ENCODE data around the gene CDC42BPG. TPM values are rescaled to one million over a fixed set of nuclear protein-coding genes. Genes with fewer than 3 reads are reported as not detected.

Gene CDC42BPG
- total RNA-seq, 2 donors from 2014 or later: 17.2 to 24.0 TPM

GRCh38 chr11:64891880-64892279 lies 47.4 kb upstream of the CDC42BPG start:
- intact Hi-C loops (cut with DNase I): no loop called here
- H3K27me3 ChIP-seq (replicated peaks; ENCODE audit: insufficient read depth): no peaks in the 10 kb centered on the region
- no peak overlapping the region for H3K27ac ChIP-seq
- no peaks in the 10 kb centered on the region for H3K4me1 ChIP-seq (replicated peaks)
- TF ChIP-seq CTCF (IDR thresholded peaks at IDR 0.05): no peak
- no peak for TF ChIP-seq POLR2A (IDR thresholded peaks at IDR 0.05)
- no peak for TF ChIP-seq POLR2AphosphoS5 (IDR thresholded peaks at IDR 0.05)
- H3K36me3 ChIP-seq: no peaks in the 10 kb centered on the region
- H3K4me3 ChIP-seq: no peak overlapping the region
- no peak for DNase-seq (ENCODE audit: low spot score)
- 81% methylated on average over 5 of the region's 5 CpGs for WGBS
- H3K9me3 ChIP-seq: no peaks in the 10 kb centered on the region

- TF ChIP-seq POLR2A (IDR thresholded peaks at IDR 0.05) (no peak), CTCF (IDR thresholded peaks at IDR 0.05) (no peak), POLR2AphosphoS5 (IDR thresholded peaks at IDR 0.05) (no peak)
- 81% methylated on average over 25 of the region's 25 CpGs for WGBS
- Histone ChIP-seq H3K27ac (no peak overlapping the region), H3K9me3 (no peaks in the 10 kb centered on the region), H3K27me3 (replicated peaks; ENCODE audit: insufficient read depth) (no peaks in the 10 kb centered on the region), H3K36me3 (no peaks in the 10 kb centered on the region), H3K4me1 (replicated peaks) (no peaks in the 10 kb centered on the region), H3K4me3 (no peak overlapping the region)
- DNase-seq (ENCODE audit: low spot score): no peak
- intact Hi-C loops (cut with DNase I): no loop called here
Observed at GRCh38 chr11:64891215-64891848, 46.9 kb upstream of the CDC42BPG start.

- no peak for DNase-seq (ENCODE audit: low spot score)
- WGBS: 88% methylated on average over 7 of the region's 7 CpGs
- H3K4me3 ChIP-seq: no peak overlapping the region
- no peaks in the 10 kb centered on the region for H3K36me3 ChIP-seq
- no peak for TF ChIP-seq POLR2AphosphoS5 (IDR thresholded peaks at IDR 0.05)
- H3K4me1 ChIP-seq (replicated peaks): no peaks in the 10 kb centered on the region
- no peaks in the 10 kb centered on the region for H3K27me3 ChIP-seq (replicated peaks; ENCODE audit: insufficient read depth)
- H3K27ac ChIP-seq: no peak overlapping the region
- intact Hi-C loops (cut with DNase I): no loop called here
- H3K9me3 ChIP-seq: no peaks in the 10 kb centered on the region
Observed at GRCh38 chr11:64890522-64890939, 46.1 kb upstream of the CDC42BPG start.

- DNase-seq (ENCODE audit: low spot score): no peak
- Histone ChIP-seq H3K27me3 (replicated peaks; ENCODE audit: insufficient read depth) (no peaks in the 10 kb centered on the region), H3K9me3 (no peaks in the 10 kb centered on the region), H3K4me1 (replicated peaks) (no peaks in the 10 kb centered on the region), H3K36me3 (no peaks in the 10 kb centered on the region), H3K27ac (no peak overlapping the region), H3K4me3 (no peak overlapping the region)
- intact Hi-C loops (cut with DNase I): no loop called here
- 76% methylated on average over 8 of the region's 9 CpGs for WGBS
- TF ChIP-seq POLR2A (IDR thresholded peaks at IDR 0.05): no peak
- no peak for TF ChIP-seq CTCF (IDR thresholded peaks at IDR 0.05)
- TF ChIP-seq POLR2AphosphoS5 (IDR thresholded peaks at IDR 0.05): no peak
Observed at GRCh38 chr11:64888729-64889511, 44.5 kb upstream of the CDC42BPG start.

- no peak for DNase-seq (ENCODE audit: low spot score)
- Histone ChIP-seq H3K36me3 (no peaks in the 10 kb centered on the region), H3K4me3 (no peak overlapping the region), H3K27me3 (replicated peaks; ENCODE audit: insufficient read depth) (no peaks in the 10 kb centered on the region), H3K4me1 (replicated peaks) (no peaks in the 10 kb centered on the region), H3K27ac (no peak overlapping the region), H3K9me3 (no peaks in the 10 kb centered on the region)
- no peak for TF ChIP-seq POLR2AphosphoS5 (IDR thresholded peaks at IDR 0.05)
- TF ChIP-seq POLR2A (IDR thresholded peaks at IDR 0.05): no peak
- TF ChIP-seq CTCF (IDR thresholded peaks at IDR 0.05): no peak
- intact Hi-C loops (cut with DNase I): no loop called here
- WGBS: 66% methylated on average over 8 of the region's 8 CpGs
Observed at GRCh38 chr11:64888406-64888728, 43.9 kb upstream of the CDC42BPG start.
